ENCODE data around the gene OSBPL9. TPM values are rescaled to one million over a fixed set of nuclear protein-coding genes. Genes with fewer than 3 reads are reported as not detected.

The OSBPL9 gene
- total RNA-seq, 2 donors from 2014 or later = 60.0 to 60.8 TPM

DNA sequence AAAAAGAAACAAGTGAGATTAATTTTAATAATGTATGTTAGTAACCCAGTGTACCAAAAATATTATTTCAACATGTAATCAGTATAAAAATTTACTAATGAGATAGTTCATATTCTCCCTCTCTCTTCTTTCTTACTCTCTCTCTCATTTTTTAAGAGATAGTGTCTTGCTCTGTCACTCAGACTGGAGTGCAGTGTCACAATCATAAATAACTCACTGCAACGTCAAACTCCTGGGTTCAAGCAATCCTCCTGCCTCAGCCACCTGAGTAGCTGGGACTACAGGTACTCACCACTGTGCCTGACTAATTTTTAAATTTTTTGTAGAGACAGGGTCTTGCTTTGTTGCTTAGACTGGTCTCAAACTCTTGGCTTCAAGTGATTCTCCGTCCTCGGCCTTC is 137.8 kb downstream of the OSBPL9 start:
- no peak for TF ChIP-seq CTCF (IDR thresholded peaks at IDR 0.05)
- no peaks in the 10 kb centered on the region for H3K27me3 ChIP-seq
- H3K27ac ChIP-seq = no peak overlapping the region
- no peak overlapping the region for H3K4me3 ChIP-seq
- H3K36me3 ChIP-seq = peaks cover 25% of the 10 kb centered on the region
- DNase-seq (ENCODE audit: low spot score) = no peak
- peaks cover 0 to 7% of the 10 kb centered on the region in 2 donors for H3K4me1 ChIP-seq
- H3K9me3 ChIP-seq = no peaks in the 10 kb centered on the region

DNA sequence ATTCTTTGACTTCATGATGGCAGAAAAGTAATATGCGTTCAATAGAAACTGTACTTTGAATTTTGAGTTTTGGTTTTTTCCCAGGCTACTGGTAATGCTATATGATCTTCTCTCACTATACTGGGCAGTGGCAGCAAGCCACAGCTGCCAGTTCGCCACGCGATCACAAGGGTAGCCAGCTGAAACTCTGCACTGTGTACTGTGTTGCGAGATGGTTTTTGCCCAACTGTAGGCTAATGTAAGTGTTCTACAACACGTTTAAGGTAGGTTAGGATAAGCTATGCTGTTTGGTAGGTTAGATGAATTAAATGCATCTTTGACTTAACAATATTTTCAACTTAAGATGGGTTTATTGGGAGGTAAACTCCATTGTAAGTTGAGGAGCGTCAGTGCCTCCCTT is 138.5 kb downstream of the OSBPL9 start:
- Histone ChIP-seq H3K27me3 (no peaks in the 10 kb centered on the region), H3K36me3 (peaks cover 25% of the 10 kb centered on the region), H3K4me3 (no peak overlapping the region), H3K27ac (no peak overlapping the region), H3K4me1 (peaks cover 0 to 7% of the 10 kb centered on the region in 2 donors), H3K9me3 (no peaks in the 10 kb centered on the region)
- DNase-seq (ENCODE audit: low spot score) = no peak
- no peak for TF ChIP-seq CTCF (IDR thresholded peaks at IDR 0.05)

DNA sequence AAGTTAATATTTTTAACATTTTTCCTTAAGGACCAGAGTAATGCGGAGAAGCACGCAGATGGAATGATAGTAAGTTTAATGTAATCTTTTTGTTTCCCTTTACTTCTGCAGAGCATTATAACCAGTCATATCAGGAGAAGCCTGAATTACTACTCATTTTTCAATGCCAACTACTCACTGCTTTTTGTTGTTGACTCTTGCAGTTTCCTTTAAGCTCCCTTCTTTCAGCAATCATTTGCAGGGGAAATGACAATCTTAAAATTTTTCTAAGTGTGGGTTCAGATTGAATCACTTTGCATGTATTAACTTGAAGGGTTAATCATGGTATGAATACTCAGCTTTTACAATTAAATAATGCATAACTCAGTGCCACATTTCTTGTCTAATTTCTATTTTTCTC is 139.4 kb downstream of the OSBPL9 start:
- Histone ChIP-seq H3K4me3 (no peak overlapping the region), H3K27ac (no peak overlapping the region), H3K4me1 (peaks cover 0 to 7% of the 10 kb centered on the region in 2 donors), H3K9me3 (no peaks in the 10 kb centered on the region), H3K36me3 (peaks cover 21% of the 10 kb centered on the region), H3K27me3 (no peaks in the 10 kb centered on the region)
- DNase-seq (ENCODE audit: low spot score) = no peak
- TF ChIP-seq CTCF (IDR thresholded peaks at IDR 0.05) = no peak

- Histone ChIP-seq H3K4me3 (no peak overlapping the region), H3K4me1 (peaks cover 0 to 7% of the 10 kb centered on the region in 2 donors), H3K27ac (no peak overlapping the region), H3K9me3 (no peaks in the 10 kb centered on the region), H3K27me3 (no peaks in the 10 kb centered on the region), H3K36me3 (peaks cover 14% of the 10 kb centered on the region)
- no peak for DNase-seq (ENCODE audit: low spot score)
- TF ChIP-seq CTCF (IDR thresholded peaks at IDR 0.05) = no peak
These were observed 141.4 kb downstream of the OSBPL9 start for GRCh38 chr1:51758310-51758709.

- H3K36me3 ChIP-seq = peaks cover 17% of the 10 kb centered on the region
- no peaks in the 10 kb centered on the region for H3K9me3 ChIP-seq
- peaks cover 0 to 7% of the 10 kb centered on the region in 2 donors for H3K4me1 ChIP-seq
- no peak overlapping the region for H3K4me3 ChIP-seq
- no peak for DNase-seq (ENCODE audit: low spot score)
- TF ChIP-seq CTCF (IDR thresholded peaks at IDR 0.05) = no peak
- no peaks in the 10 kb centered on the region for H3K27me3 ChIP-seq
- H3K27ac ChIP-seq = no peak overlapping the region
These were observed 144.0 kb downstream of the OSBPL9 start for GRCh38 chr1:51760872-51761271.

- TF ChIP-seq CTCF (IDR thresholded peaks at IDR 0.05) = no peak
- Histone ChIP-seq H3K36me3 (peaks cover 18% of the 10 kb centered on the region), H3K9me3 (no peaks in the 10 kb centered on the region), H3K4me1 (peaks cover 0 to 7% of the 10 kb centered on the region in 2 donors), H3K27me3 (no peaks in the 10 kb centered on the region), H3K4me3 (no peak overlapping the region), H3K27ac (no peak overlapping the region)
- DNase-seq (ENCODE audit: low spot score) = no peak
These were observed 144.5 kb downstream of the OSBPL9 start for GRCh38 chr1:51761351-51761750.
